ENCODE data around the gene SLC6A11. TPM values are rescaled to one million over a fixed set of nuclear protein-coding genes. Genes with fewer than 3 reads are reported as not detected.

SLC6A11 gene
- total and polyA plus RNA-seq, 2 experiments from 2014 or later: 0.18 TPM; not detected in 1

- Histone ChIP-seq H3K27me3 (peaks cover 20% of the 10 kb centered on the region), H3K4me1 (ENCODE audit: low read depth) (no peaks in the 10 kb centered on the region), H3K27ac (no peak overlapping the region), H3K9me3 (ENCODE audit: low read depth) (no peaks in the 10 kb centered on the region), H3K4me3 (no peak overlapping the region), H3K36me3 (no peaks in the 10 kb centered on the region)
- TF ChIP-seq, protein P1, sequence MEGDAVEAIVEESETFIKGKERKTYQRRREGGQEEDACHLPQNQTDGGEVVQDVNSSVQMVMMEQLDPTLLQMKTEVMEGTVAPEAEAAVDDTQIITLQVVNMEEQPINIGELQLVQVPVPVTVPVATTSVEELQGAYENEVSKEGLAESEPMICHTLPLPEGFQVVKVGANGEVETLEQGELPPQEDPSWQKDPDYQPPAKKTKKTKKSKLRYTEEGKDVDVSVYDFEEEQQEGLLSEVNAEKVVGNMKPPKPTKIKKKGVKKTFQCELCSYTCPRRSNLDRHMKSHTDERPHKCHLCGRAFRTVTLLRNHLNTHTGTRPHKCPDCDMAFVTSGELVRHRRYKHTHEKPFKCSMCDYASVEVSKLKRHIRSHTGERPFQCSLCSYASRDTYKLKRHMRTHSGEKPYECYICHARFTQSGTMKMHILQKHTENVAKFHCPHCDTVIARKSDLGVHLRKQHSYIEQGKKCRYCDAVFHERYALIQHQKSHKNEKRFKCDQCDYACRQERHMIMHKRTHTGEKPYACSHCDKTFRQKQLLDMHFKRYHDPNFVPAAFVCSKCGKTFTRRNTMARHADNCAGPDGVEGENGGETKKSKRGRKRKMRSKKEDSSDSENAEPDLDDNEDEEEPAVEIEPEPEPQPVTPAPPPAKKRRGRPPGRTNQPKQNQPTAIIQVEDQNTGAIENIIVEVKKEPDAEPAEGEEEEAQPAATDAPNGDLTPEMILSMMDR (IDR thresholded peaks at IDR 0.05; ENCODE audit: low read depth, low read length): no peak
- DNase-seq (ENCODE audit: low read depth in 1 of 2, low spot score in 1 of 2): peak in 1 of 2 donors; percentile 15
These were observed 43.5 kb upstream of the SLC6A11 start for GRCh38 chr3:10772271-10773161.

- Histone ChIP-seq H3K9me3 (ENCODE audit: low read depth) (no peaks in the 10 kb centered on the region), H3K4me1 (ENCODE audit: low read depth) (no peaks in the 10 kb centered on the region), H3K27ac (no peak overlapping the region), H3K27me3 (peaks cover 20% of the 10 kb centered on the region), H3K4me3 (no peak overlapping the region), H3K36me3 (no peaks in the 10 kb centered on the region)
- no peak for DNase-seq (ENCODE audit: low read depth in 1 of 2, low spot score in 1 of 2)
- TF ChIP-seq, protein P1 (IDR thresholded peaks at IDR 0.05; ENCODE audit: low read depth, low read length): no peak
These were observed 41.8 kb upstream of the SLC6A11 start for GRCh38 chr3:10774129-10774670.

- no peak overlapping the region for H3K4me3 ChIP-seq
- no peaks in the 10 kb centered on the region for H3K36me3 ChIP-seq
- peaks cover 20% of the 10 kb centered on the region for H3K27me3 ChIP-seq
- no peak for DNase-seq (ENCODE audit: low read depth in 1 of 2, low spot score in 1 of 2)
- H3K4me1 ChIP-seq (ENCODE audit: low read depth): no peaks in the 10 kb centered on the region
- H3K9me3 ChIP-seq (ENCODE audit: low read depth): no peaks in the 10 kb centered on the region
- H3K27ac ChIP-seq: no peak overlapping the region
- TF ChIP-seq, protein P1 (IDR thresholded peaks at IDR 0.05; ENCODE audit: low read depth, low read length): no peak
These were observed 41.2 kb upstream of the SLC6A11 start for GRCh38 chr3:10774825-10775224.

- no peak for DNase-seq (ENCODE audit: low read depth in 1 of 2, low spot score in 1 of 2)
- TF ChIP-seq, protein P1 (IDR thresholded peaks at IDR 0.05; ENCODE audit: low read depth, low read length): no peak
- no peaks in the 10 kb centered on the region for H3K9me3 ChIP-seq (ENCODE audit: low read depth)
- H3K27ac ChIP-seq: no peak overlapping the region
- H3K4me1 ChIP-seq (ENCODE audit: low read depth): no peaks in the 10 kb centered on the region
- no peaks in the 10 kb centered on the region for H3K36me3 ChIP-seq
- no peak overlapping the region for H3K4me3 ChIP-seq
- peaks cover 20% of the 10 kb centered on the region for H3K27me3 ChIP-seq
These were observed 40.8 kb upstream of the SLC6A11 start for GRCh38 chr3:10775259-10775658.

GRCh38 chr3:10775828-10776227 lies 40.2 kb upstream of the SLC6A11 start:
- no peaks in the 10 kb centered on the region for H3K36me3 ChIP-seq
- no peaks in the 10 kb centered on the region for H3K9me3 ChIP-seq (ENCODE audit: low read depth)
- no peak overlapping the region for H3K4me3 ChIP-seq
- no peak for DNase-seq (ENCODE audit: low read depth in 1 of 2, low spot score in 1 of 2)
- no peaks in the 10 kb centered on the region for H3K4me1 ChIP-seq (ENCODE audit: low read depth)
- TF ChIP-seq, protein P1 (IDR thresholded peaks at IDR 0.05; ENCODE audit: low read depth, low read length): no peak
- no peak overlapping the region for H3K27ac ChIP-seq
- peaks cover 20% of the 10 kb centered on the region for H3K27me3 ChIP-seq

All from cardiac muscle cell (in vitro differentiated cells and primary cell).